ENCODE results near the gene REPIN1. TPM values are rescaled to one million over a fixed set of nuclear protein-coding genes. Genes with fewer than 3 reads are reported as not detected.

REPIN1 gene
- total RNA-seq, 4 donors from 2014 or later, result 9.7 to 80.8 (median 37.9) TPM

GRCh38 chr7:150382123-150382843 lies 13.7 kb downstream of the REPIN1 start:
- intact Hi-C loops (cut with DNase I; ENCODE audit: low total_unique reads), result no loop called here
- no peak overlapping the region for H3K27ac ChIP-seq
- no peaks in the 10 kb centered on the region for H3K36me3 ChIP-seq
- TF ChIP-seq CTCF (IDR thresholded peaks at IDR 0.05) (no peak), POLR2A (IDR thresholded peaks at IDR 0.05) (no peak)
- DNase-seq, result no peak
- H3K4me3 ChIP-seq, result no peak overlapping the region
- H3K4me1 ChIP-seq, result no peaks in the 10 kb centered on the region
- no peaks in the 10 kb centered on the region for H3K27me3 ChIP-seq
- H3K9me3 ChIP-seq, result no peaks in the 10 kb centered on the region

DNA sequence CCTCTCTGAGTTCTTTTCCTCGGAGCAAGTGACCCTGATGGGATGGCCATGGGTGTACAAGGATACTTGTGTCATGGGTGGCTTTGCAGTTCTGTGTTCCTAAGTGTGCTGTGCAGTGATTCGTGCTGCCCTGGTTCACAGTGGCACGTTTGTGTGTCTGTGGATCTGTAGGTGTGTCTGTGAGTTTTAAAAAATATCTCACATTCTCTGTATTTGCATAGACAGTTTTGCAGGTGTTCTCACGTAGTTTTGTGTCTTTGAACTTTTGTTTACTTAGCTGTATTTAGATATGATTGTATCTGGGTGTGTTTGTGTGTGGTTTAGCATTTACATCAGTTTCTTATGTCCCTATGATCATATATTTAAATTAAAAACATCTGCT lies 14.2 kb downstream of the REPIN1 start:
- Histone ChIP-seq H3K4me3 (no peak overlapping the region), H3K36me3 (no peaks in the 10 kb centered on the region)
- intact Hi-C loops (cut with DNase I; ENCODE audit: low total_unique reads), result no loop called here

GRCh38 chr7:150383710-150384397 lies 15.2 kb downstream of the REPIN1 start:
- intact Hi-C loops (cut with DNase I; ENCODE audit: low total_unique reads), result no loop called here
- Histone ChIP-seq H3K27ac (no peak overlapping the region), H3K36me3 (no peaks in the 10 kb centered on the region), H3K4me1 (no peaks in the 10 kb centered on the region), H3K27me3 (no peaks in the 10 kb centered on the region), H3K9me3 (no peaks in the 10 kb centered on the region), H3K4me3 (no peak overlapping the region)
- no peak for DNase-seq
- no peak for TF ChIP-seq POLR2A (IDR thresholded peaks at IDR 0.05)
- no peak for TF ChIP-seq CTCF (IDR thresholded peaks at IDR 0.05)

More for the DNA sequence above, 14.2 kb downstream of the REPIN1 start:
- no peaks in the 10 kb centered on the region for H3K9me3 ChIP-seq
- no peaks in the 10 kb centered on the region for H3K4me1 ChIP-seq
- H3K27ac ChIP-seq, result no peak overlapping the region
- H3K27me3 ChIP-seq, result no peaks in the 10 kb centered on the region
- TF ChIP-seq POLR2A (IDR thresholded peaks at IDR 0.05), result no peak
- TF ChIP-seq CTCF (IDR thresholded peaks at IDR 0.05), result no peak
- DNase-seq, result no peak

DNA sequence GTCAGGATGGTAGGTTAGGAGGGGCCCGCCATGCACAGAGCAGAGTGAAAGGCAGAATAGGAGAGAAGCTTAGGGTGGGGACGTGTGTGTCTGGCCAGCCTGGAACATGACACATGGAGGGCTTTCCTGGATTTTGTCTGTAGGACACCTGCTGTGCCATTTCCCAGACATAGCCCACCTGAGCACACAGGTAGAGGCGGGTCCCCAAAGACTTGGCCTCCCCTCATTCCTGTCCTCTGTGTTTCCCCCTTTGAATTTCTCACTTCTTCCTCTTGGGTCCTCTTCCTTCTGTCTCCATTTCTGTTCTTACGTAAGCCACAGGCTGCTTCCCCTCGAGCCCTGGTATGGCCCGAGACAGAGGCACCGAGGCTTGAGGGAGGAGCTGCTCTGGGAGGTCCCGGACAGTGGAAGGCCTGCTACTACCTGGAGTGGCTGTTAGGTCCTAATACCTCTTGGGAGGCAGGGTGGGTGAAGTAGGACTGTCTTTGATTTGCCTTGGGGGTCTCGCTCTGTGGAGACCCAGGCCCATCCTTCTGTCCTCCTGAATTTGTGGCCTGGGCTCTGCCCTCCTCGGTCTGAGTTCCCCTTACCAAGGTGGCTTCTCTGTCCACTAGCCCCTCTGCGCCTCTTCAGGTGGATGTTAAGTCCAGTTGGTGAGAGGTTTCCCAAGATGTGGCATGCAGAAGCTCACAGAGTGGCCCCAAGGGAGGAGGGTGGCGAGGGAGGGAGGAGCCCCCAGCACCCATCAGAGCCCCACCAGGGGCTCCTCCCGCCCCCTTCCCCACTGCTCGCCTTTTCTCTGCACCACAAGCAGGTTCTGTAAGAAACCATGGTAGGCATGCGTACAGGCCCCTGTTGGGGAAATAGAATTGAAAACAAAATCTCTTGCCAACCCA lies 16.0 kb downstream of the REPIN1 start:
- intact Hi-C loops (cut with DNase I; ENCODE audit: low total_unique reads), result no loop called here
- TF ChIP-seq POLR2A (IDR thresholded peaks at IDR 0.05) (no peak), CTCF (IDR thresholded peaks at IDR 0.05) (no peak)
- H3K27me3 ChIP-seq, result no peaks in the 10 kb centered on the region
- H3K27ac ChIP-seq, result no peak overlapping the region
- H3K9me3 ChIP-seq, result no peaks in the 10 kb centered on the region
- no peak overlapping the region for H3K4me3 ChIP-seq
- H3K4me1 ChIP-seq, result no peaks in the 10 kb centered on the region
- DNase-seq, result no peak
- H3K36me3 ChIP-seq, result no peaks in the 10 kb centered on the region
